GM18511 (cell line): ENCODE measurements around the gene EXT2.

Source experiments
- ATAC-seq: cut with Tn5 transposase; IDR thresholded peaks from one replicate; pipeline ENCODE4 v1.9.1; 2021; ENCODE audit warnings: mild to moderate bottlenecking, moderate library complexity; ENCODE audit not compliant: unreplicated experiment

EXT2 gene

GRCh38 chr11:44285756-44286155 lies 190.3 kb downstream of the EXT2 start:
- no peak for ATAC-seq

- ATAC-seq, result no peak
Observed at GRCh38 chr11:44286268-44286880, 190.9 kb downstream of the EXT2 start.

GRCh38 chr11:44286911-44287310 lies 191.4 kb downstream of the EXT2 start:
- ATAC-seq, result no peak

- ATAC-seq, result no peak
Observed at GRCh38 chr11:44288133-44288526, 192.7 kb downstream of the EXT2 start.

- no peak for ATAC-seq
Observed at GRCh38 chr11:44290208-44290607, 194.7 kb downstream of the EXT2 start.
